ENCODE results near the gene ZCCHC24. TPM values are rescaled to one million over a fixed set of nuclear protein-coding genes. Genes with fewer than 3 reads are reported as not detected.
A peak's percentile ranks its signal among the peaks of the same experiment; 100 is the strongest.

Gene ZCCHC24
- polyA plus RNA-seq, 1 donor from 2014 or later, result 0.80 TPM

DNA sequence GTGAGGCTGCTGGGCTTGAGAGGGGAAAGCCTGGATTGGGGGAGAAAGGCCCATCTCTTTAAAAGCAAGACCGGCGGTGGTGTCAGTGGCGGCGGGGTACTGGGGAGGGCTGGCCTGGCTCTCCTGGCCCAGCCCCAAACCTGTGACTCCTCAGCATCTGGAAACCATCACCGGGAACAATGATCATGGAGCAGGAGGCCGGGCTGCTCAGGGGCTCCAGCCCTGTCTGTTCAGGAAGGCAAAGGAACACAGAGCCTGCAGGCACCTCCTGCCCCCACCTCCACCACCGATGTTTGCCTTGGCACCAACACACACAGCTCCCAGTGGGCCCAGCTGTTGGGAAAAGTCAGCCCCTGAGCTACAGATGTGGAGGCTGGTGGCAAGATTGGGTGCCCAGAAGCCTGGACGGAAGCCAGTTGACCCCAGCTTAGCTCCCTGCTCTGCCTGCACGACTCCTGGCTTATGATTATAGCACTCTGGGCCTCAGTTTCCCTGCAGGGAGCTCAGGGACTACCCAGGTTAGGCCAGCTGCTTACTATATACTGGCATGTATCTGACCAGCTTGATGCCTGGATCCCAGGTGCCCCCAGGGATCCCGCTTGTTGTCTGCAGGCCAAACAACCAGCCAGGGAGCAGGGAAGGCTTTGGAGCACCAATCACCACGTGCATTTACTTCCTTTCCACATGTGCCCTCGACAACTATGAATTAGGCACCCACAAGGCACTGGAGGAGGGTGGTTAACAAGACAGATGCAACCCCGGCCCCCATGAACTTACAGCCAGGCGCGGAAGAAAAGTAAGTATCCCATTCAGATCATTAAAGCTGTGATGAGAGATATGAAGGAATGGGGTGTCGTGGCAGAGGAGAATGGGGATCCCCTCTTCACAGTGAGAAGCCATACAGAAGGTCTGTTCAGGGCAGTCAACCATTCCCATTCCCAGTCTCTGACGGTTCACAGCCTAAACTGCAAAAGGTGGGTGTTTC is 37.3 kb downstream of the ZCCHC24 start:
- H3K4me3 Mint-ChIP-seq, result no peak overlapping the region
- H3K9me3 Mint-ChIP-seq, result no peaks in the 10 kb centered on the region
- peaks cover 6% of the 10 kb centered on the region for H3K27me3 Mint-ChIP-seq
- no peak overlapping the region for H3K27ac Mint-ChIP-seq
- peaks cover 4% of the 10 kb centered on the region for H3K36me3 Mint-ChIP-seq
- peaks cover 0 to 3% (median 0%) of the 10 kb centered on the region in 3 donors for H3K4me1 Mint-ChIP-seq

GRCh38 chr10:79407423-79407796 is 38.0 kb downstream of the ZCCHC24 start:
- Mint-ChIP-seq H3K9me3 (no peaks in the 10 kb centered on the region), H3K4me1 (peaks cover 0 to 1% (median 0%) of the 10 kb centered on the region in 3 donors), H3K4me3 (no peak overlapping the region), H3K27ac (no peak overlapping the region), H3K36me3 (peaks cover 4% of the 10 kb centered on the region), H3K27me3 (peaks cover 6% of the 10 kb centered on the region)

- H3K36me3 Mint-ChIP-seq, result peaks cover 4% of the 10 kb centered on the region
- H3K9me3 Mint-ChIP-seq, result no peaks in the 10 kb centered on the region
- H3K27ac Mint-ChIP-seq, result no peak overlapping the region
- H3K4me3 Mint-ChIP-seq, result no peak overlapping the region
- H3K27me3 Mint-ChIP-seq, result peaks cover 6% of the 10 kb centered on the region
- peaks cover 0 to 1% (median 0%) of the 10 kb centered on the region in 3 donors for H3K4me1 Mint-ChIP-seq
Measured at GRCh38 chr10:79406683-79407422, 38.6 kb downstream of the ZCCHC24 start.

- Mint-ChIP-seq H3K27ac (no peak overlapping the region), H3K27me3 (peaks cover 6% of the 10 kb centered on the region), H3K4me1 (peaks cover 0 to 1% (median 0%) of the 10 kb centered on the region in 3 donors), H3K9me3 (no peaks in the 10 kb centered on the region), H3K36me3 (peaks cover 4% of the 10 kb centered on the region), H3K4me3 (no peak overlapping the region)
Measured at GRCh38 chr10:79405995-79406515, 39.4 kb downstream of the ZCCHC24 start.

DNA sequence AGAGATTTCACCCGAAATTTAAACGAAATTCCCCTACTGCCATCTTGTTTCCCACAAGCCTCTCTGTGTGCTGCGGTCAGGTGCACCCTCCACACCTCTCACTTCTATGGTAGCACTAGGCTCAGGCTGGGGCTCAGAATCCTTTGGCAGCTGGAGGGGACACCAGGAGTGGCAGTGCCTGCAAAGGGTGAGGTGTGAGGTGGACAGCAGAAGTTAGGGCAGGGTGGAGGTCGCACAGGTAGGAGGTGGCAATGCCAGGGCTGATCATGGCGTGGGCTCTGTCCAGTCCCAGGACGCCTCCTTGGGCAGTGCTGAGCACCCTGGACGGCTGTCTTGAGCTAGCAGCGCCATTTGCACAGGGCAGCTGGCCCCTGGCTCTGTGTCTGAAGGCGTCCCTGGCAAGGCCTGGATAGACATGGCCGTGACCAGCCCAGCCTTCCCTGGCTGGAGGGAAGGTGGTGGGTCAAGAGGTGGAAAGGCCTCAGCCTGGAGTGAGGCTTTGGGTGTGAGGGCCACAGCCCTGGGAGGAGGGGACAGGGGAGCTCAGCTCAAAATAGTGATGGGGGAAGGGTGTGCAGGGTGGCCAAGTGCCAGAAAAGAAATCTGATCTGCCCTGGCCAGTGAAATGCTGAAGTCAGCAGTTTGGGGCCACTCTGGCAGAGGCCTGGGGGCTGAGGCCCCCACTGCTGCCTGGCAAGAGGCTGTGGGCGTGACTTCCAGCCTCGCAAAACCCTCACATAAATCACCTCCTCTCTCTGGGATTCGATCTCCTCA is 40.0 kb downstream of the ZCCHC24 start:
- peaks cover 6% of the 10 kb centered on the region for H3K27me3 Mint-ChIP-seq
- peaks cover 0 to 1% (median 0%) of the 10 kb centered on the region in 3 donors for H3K4me1 Mint-ChIP-seq
- no peaks in the 10 kb centered on the region for H3K9me3 Mint-ChIP-seq
- H3K36me3 Mint-ChIP-seq, result peaks cover 4% of the 10 kb centered on the region
- no peak overlapping the region for H3K27ac Mint-ChIP-seq
- H3K4me3 Mint-ChIP-seq, result no peak overlapping the region

DNA sequence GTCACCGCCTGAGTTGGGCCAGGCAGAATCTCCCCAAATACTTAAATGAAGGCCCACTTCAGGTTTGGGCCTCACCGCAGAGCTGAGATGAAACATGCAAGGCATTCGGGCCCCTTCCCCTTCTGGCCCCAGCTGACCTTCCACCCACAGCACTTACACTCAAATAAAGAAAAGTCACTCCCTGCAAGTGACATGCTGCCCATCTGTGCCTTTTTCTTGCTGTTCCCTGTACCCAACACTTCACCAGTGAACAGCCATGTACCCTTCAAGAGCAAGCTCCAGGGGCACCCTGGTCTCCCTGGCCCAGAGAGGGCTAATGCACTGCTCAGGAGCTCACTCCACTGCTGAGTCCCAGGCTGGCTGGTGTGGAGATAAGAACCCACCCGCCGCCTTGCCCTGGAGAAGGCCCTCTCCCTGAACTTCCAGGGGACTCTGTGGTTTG is 40.7 kb downstream of the ZCCHC24 start:
- Mint-ChIP-seq H3K27me3 (peaks cover 6% of the 10 kb centered on the region), H3K9me3 (no peaks in the 10 kb centered on the region), H3K4me3 (no peak overlapping the region), H3K4me1 (peaks cover 0 to 1% (median 0%) of the 10 kb centered on the region in 3 donors), H3K27ac (no peak overlapping the region), H3K36me3 (peaks cover 4% of the 10 kb centered on the region)

DNA sequence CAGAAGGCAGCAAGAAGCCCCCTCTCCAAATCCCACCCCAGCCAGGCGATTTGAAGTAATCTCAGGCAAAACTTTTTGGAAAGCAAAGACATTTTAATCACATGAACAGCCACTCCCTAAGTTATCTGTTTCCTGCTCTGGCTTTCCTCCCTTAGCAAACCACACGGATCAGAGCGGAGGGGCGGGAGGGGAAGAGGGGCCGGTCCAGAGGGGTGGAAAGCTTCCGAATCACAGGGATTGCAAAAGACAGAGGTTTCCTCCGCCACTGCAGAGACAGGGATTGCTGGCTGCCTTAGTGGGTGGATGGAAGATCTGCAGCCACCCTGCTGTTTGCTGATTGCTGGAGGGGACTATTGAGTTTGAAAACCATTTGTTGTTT is 41.2 kb downstream of the ZCCHC24 start:
- Mint-ChIP-seq H3K36me3 (peaks cover 4% of the 10 kb centered on the region), H3K27ac (no peak overlapping the region), H3K9me3 (no peaks in the 10 kb centered on the region), H3K27me3 (peaks cover 6% of the 10 kb centered on the region), H3K4me3 (no peak overlapping the region), H3K4me1 (peaks cover 0 to 1% (median 0%) of the 10 kb centered on the region in 3 donors)

DNA sequence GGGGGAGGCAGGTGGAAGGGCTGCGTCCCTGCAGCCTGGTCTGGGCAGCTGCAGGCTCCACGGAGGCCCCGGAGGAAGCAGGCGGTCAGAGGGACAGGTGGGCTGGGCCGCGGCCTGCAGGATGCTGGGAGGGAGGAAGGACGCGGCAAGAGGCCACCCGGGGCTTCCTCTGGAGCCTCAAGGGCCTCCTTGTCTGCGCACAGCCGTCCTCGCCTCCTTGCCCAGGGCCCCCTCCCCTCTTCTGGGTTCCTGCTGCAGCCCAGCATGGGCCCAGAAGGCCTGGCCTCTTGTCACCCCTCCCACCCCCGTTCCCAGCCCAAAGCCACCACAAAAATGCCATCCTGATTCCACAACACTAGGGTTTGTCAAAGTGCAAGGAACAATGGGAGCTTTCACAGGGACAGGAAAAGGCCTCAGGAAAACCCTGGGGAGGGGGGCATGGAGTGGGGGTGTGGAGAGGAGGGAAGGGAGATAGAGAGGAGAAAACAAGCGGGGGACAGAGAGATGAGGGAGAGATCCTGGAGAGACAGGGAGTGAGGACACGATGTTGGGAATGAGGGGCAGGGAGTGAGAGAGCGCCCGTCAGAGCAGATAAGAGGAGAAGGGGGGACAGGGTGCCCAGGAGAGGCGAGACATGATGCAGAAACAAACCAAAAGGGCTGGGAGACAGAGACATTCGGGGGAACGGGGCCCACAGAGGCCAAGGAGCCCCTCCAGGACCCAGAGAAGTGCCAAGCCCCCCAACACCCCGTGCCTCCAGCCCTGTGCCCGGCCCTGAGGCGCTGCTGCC is 41.8 kb downstream of the ZCCHC24 start:
- H3K36me3 Mint-ChIP-seq, result peaks cover 4% of the 10 kb centered on the region
- H3K9me3 Mint-ChIP-seq, result no peaks in the 10 kb centered on the region
- peaks cover 0 to 1% (median 0%) of the 10 kb centered on the region in 3 donors for H3K4me1 Mint-ChIP-seq
- H3K27me3 Mint-ChIP-seq, result peaks cover 6% of the 10 kb centered on the region
- no peak overlapping the region for H3K4me3 Mint-ChIP-seq
- peak overlapping the region in 1 of 3 donors; percentile 69 for H3K27ac Mint-ChIP-seq

DNA sequence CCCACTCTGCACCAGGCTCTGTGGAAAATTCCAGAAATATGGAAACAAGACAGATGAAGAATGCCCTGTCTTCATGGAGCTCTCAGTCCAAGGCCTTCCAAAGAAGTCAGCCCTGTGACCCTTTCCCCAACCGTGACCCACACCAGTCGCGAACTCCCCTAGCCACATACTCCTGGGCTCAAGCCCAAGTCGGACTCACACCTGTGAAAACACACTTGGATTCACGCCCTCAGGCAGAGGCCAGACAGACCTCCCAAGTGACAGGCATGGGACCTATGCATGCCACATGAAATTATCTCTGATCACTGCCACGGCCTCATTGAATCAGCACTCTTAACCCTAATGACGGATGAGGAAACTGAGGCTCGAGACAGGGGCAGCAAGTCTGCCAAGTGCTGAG is 42.5 kb downstream of the ZCCHC24 start:
- no peak overlapping the region for H3K4me3 Mint-ChIP-seq
- peaks cover 6% of the 10 kb centered on the region for H3K27me3 Mint-ChIP-seq
- H3K9me3 Mint-ChIP-seq, result no peaks in the 10 kb centered on the region
- no peak overlapping the region for H3K27ac Mint-ChIP-seq
- H3K4me1 Mint-ChIP-seq, result peaks cover 0 to 1% (median 0%) of the 10 kb centered on the region in 3 donors
- peaks cover 4% of the 10 kb centered on the region for H3K36me3 Mint-ChIP-seq

DNA sequence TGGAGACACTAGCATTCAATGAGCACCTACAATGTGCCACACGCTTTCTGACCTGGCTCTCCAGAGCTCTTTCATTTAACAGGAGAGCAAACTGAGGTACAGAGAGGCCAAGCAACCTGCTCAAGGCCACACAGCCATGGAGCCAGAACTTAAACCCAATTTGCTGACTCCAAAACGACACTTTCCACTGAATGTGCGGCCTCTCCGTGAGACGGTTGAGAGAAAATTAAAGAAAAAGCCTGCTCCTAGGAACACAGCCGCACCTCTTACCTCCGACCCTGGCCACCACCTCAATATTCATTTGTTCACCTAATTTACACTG is 42.8 kb downstream of the ZCCHC24 start:
- H3K4me3 Mint-ChIP-seq, result no peak overlapping the region
- peaks cover 0 to 1% (median 1%) of the 10 kb centered on the region in 3 donors for H3K4me1 Mint-ChIP-seq
- H3K27ac Mint-ChIP-seq, result no peak overlapping the region
- H3K36me3 Mint-ChIP-seq, result peaks cover 4% of the 10 kb centered on the region
- peaks cover 6% of the 10 kb centered on the region for H3K27me3 Mint-ChIP-seq
- H3K9me3 Mint-ChIP-seq, result no peaks in the 10 kb centered on the region

DNA sequence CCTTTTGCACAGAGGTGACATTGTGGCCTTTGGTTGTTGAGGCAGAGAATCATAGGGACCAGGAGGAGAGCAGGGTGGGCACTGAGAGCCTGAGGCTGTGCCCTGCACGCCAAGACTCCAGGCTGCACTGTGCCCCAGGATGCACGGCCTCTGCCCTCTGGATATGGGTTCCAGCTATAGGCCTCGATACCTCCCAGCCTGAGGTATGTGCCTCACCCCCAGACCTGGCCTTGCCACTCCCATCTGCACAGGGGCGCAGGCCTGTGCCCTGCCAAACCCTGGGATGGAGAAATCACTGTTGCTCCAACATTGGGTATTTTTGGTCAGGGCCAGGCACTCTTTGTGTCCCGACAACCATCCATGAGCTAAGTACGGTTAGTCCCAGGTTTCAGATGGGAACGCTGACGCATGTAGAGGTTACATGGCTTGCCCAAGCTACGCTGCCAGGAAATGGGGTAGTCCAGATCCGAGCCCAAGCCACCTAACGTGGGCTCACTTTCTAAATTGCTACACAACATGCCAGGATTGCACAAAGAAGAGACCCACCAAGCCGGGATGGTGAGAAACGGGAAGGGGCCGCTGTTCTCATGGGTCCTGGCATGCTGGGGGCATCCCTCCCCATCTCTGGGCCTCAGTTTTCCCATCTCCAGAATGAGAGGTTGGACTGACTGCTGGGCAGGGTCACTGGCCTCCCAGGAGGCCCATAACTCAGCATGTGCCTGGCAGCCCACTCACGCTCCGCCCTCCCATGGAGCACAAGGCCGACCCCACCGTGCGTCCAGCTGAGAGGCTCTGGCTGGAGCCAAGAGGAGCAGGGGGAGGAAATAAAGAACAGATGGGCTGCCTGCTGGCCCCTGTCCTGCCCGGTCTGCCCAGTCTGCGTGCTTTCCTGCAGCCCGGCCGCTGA is 44.2 kb downstream of the ZCCHC24 start:
- no peaks in the 10 kb centered on the region for H3K9me3 Mint-ChIP-seq
- H3K4me3 Mint-ChIP-seq, result no peak overlapping the region
- H3K27ac Mint-ChIP-seq, result no peak overlapping the region
- peaks cover 0 to 1% (median 0%) of the 10 kb centered on the region in 3 donors for H3K4me1 Mint-ChIP-seq
- H3K27me3 Mint-ChIP-seq, result peaks cover 4% of the 10 kb centered on the region
- peaks cover 4% of the 10 kb centered on the region for H3K36me3 Mint-ChIP-seq

DNA sequence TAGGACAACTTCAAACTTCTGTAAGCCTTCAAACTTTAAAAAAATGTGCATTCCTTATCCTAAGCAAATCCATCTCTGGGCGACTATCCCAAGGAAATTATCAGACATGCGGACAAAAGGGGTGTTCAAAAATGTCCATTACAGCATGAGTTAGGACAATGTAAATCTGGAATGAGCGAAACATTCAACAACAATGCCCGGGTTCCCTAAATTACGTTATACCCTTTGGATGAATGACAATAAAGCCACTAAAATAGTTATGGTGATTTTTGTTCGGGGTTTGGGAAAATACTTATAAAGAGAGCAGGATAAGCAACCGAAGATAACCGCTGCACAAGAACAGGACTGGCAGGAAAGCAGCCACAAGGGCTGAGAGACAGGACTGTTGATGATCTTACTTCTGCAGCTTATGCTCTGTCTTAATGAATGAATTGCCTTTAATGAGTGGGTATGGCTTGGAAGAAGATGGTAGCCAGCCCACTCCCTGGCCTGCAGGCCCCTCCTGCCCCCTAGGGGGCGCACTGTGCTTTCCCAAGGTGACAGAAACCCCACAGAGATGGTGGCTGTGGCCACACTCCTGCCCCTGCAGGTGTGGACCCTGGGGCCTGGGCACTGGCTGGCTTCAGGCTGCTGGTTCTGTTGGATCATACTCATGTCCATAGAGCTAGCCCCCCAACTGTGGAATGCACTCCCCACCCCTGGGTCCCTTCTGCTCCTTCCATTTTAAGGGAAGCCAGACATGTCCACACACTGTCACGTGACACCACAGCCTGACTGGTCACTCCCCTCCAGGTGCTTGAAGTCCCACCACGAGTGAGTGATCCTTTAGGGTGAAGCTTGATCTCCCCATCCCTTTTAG is 45.0 kb downstream of the ZCCHC24 start:
- Mint-ChIP-seq H3K9me3 (peaks cover 0 to 4% (median 0%) of the 10 kb centered on the region in 3 donors), H3K36me3 (peaks cover 4% of the 10 kb centered on the region), H3K27me3 (peaks cover under 1% of the 10 kb centered on the region), H3K4me1 (peaks cover 0 to 1% (median 0%) of the 10 kb centered on the region in 3 donors), H3K27ac (no peak overlapping the region), H3K4me3 (no peak overlapping the region)
